Small intestine (tissue), 7 donors: ENCODE data around the gene HOXA10. TPM values are rescaled to one million over a fixed set of nuclear protein-coding genes. Genes with fewer than 3 reads are reported as not detected.

Experiments
- DNase-seq, 2 donors: peaks; one replicate each; pipeline versions ENCODE4 v3.0.0 to v3.0.0-alpha.2; 2013
- FAIRE-seq: peaks from 2 replicates; lab custom pipeline; 2012; peaks lifted over from hg19 to GRCh38; lab: Jason Lieb, UNC
- H3K27ac ChIP-seq, 3 donors: one replicate each; pipeline ENCODE4 v1.5.1; 2013; ENCODE audit warnings: low read length in 2 of 3, mild to moderate bottlenecking in 2 of 3, control low read depth in 1 of 3, inconsistent platforms in 1 of 3, low read depth in 1 of 3, moderate library complexity in 1 of 3
- H3K27me3 ChIP-seq, 3 donors: one replicate each; pipeline ENCODE4 v1.6.1; 2013; ENCODE audit warnings: low read length in 3 of 3, inconsistent platforms in 1 of 3; ENCODE audit not compliant: control insufficient read depth in 3 of 3, insufficient read depth in 3 of 3
- H3K36me3 ChIP-seq, 3 donors: one replicate each; pipeline ENCODE4 v1.6.1; 2013; ENCODE audit warnings: low read length in 3 of 3, inconsistent platforms in 1 of 3, low read depth in 1 of 3, mild to moderate bottlenecking in 1 of 3, moderate library complexity in 1 of 3; ENCODE audit not compliant: control insufficient read depth in 3 of 3, insufficient read depth in 2 of 3
- H3K4me1 ChIP-seq, 3 donors: one replicate each; pipeline ENCODE4 v1.6.1; 2013; ENCODE audit warnings: low read length in 2 of 3, inconsistent platforms in 1 of 3, low read depth in 1 of 3, mild to moderate bottlenecking in 1 of 3, moderate library complexity in 1 of 3; ENCODE audit not compliant: control insufficient read depth in 3 of 3, insufficient read depth in 2 of 3
- H3K4me3 ChIP-seq, 3 donors: one replicate each; pipeline ENCODE4 v1.5.1; 2013; ENCODE audit warnings: low read length in 3 of 3, control low read depth in 1 of 3, inconsistent platforms in 1 of 3, low read depth in 1 of 3, mild to moderate bottlenecking in 1 of 3, moderate library complexity in 1 of 3
- H3K9me3 ChIP-seq, 2 donors: one replicate each; pipeline ENCODE4 v1.6.1; 2013; ENCODE audit warnings: low read depth in 1 of 2, low read length in 1 of 2; ENCODE audit not compliant: control insufficient read depth in 2 of 2, insufficient read depth in 1 of 2
- WGBS, 3 donors: extraction: QIAGEN DNeasy Blood & Tissue Kit; methylation state at CpG; one replicate each; pipeline ENCODE4 v1.1.7; 2013; 5-methylcytosine and 5-hydroxymethylcytosine counted together
- polyA plus RNA-seq, 4 donors: library from polyadenylated mRNA; stranded (reverse) in 3 of 4; unstranded in 1 of 4; fragments of 200-250 nt in 3 of 4; fragments of 120-200 nt in 1 of 4; gene quantifications; one replicate each; pipeline versions ENCODE4 v1.2.1 to v1.2.3, GENCODE V29; 2013
- donor health status: healthy with polysubstance abuse.
- donor health status: control.
- donor health status: control.
- donor health status: Bipolar disorder and iron deficiency.
- donor health status: healthy.

The HOXA10 gene
- polyA plus RNA-seq, 4 donors, result 0.06 to 19.8 TPM; not detected in 2

GRCh38 chr7:27201580-27202017, 27.5 kb upstream of the HOXA10 start:
- DNase-seq (peak in 1 of 2 donors; percentile 42), FAIRE-seq (no peak)
- Histone ChIP-seq H3K4me1 (peaks cover 0 to 13% (median 5%) of the 10 kb centered on the region in 3 donors), H3K4me3 (peak overlapping the region in 2 of 3 donors; percentile 1 to 31), H3K9me3 (peaks cover 0 to 3% of the 10 kb centered on the region in 2 donors), H3K27ac (no peak overlapping the region), H3K36me3 (no peaks in the 10 kb centered on the region), H3K27me3 (peaks cover 18 to 91% (median 71%) of the 10 kb centered on the region in 3 donors)
- WGBS, 3 donors, result 5 to 11% (median 7%) methylated on average over 4 of the region's 4 CpGs

DNA sequence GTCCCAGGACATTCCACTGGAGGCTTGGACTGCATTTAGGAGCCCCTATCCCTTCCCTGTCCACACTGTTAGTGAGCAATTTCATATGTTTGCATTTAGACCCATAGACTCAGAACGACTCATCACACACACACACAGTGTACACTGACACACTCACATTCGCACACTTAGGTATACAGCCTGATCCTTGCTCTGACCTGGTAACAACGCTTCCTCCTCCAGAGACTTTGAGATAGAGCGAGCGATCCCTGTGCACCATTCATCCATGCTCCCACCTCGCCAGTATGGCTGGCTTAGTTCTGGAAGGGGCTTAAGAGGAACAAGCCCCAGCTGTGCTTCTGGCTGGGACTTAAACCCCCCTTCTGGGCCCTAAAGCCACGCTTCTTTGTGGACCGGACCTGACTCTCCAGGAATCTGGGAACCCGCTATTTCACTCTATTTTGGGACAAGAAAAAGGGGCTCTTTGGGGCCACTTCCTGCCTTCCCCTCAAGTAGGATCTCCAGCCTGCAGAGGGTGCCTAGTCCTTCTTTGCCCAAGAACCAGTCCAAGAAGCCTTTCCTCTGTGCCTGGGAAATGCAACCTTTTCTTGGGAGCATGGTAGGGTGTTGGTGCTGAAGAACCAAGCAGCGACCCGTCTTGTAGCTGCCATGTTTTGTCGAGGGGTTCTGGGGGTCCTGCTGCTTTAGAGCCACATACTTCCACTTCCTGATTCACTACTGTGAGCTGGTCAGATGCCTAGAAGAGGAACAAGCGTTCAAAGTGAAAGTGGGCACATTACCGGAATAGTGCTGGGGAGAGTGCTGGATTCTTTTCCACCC, 26.9 kb upstream of the HOXA10 start:
- peak overlapping the region in 1 of 3 donors; percentile 25 for H3K27ac ChIP-seq
- H3K4me1 ChIP-seq, result peaks cover 0 to 13% (median 5%) of the 10 kb centered on the region in 3 donors
- peak overlapping the region; percentile 31 to 54 (median 44) for H3K4me3 ChIP-seq
- DNase-seq, result no peak
- peaks cover 0 to 2% of the 10 kb centered on the region in 2 donors for H3K9me3 ChIP-seq
- 5 to 11% (median 7%) methylated on average over 14 of the region's 14 CpGs for WGBS, 3 donors
- H3K36me3 ChIP-seq, result no peaks in the 10 kb centered on the region
- H3K27me3 ChIP-seq, result peaks cover 18 to 86% (median 70%) of the 10 kb centered on the region in 3 donors
- no peak for FAIRE-seq

DNA sequence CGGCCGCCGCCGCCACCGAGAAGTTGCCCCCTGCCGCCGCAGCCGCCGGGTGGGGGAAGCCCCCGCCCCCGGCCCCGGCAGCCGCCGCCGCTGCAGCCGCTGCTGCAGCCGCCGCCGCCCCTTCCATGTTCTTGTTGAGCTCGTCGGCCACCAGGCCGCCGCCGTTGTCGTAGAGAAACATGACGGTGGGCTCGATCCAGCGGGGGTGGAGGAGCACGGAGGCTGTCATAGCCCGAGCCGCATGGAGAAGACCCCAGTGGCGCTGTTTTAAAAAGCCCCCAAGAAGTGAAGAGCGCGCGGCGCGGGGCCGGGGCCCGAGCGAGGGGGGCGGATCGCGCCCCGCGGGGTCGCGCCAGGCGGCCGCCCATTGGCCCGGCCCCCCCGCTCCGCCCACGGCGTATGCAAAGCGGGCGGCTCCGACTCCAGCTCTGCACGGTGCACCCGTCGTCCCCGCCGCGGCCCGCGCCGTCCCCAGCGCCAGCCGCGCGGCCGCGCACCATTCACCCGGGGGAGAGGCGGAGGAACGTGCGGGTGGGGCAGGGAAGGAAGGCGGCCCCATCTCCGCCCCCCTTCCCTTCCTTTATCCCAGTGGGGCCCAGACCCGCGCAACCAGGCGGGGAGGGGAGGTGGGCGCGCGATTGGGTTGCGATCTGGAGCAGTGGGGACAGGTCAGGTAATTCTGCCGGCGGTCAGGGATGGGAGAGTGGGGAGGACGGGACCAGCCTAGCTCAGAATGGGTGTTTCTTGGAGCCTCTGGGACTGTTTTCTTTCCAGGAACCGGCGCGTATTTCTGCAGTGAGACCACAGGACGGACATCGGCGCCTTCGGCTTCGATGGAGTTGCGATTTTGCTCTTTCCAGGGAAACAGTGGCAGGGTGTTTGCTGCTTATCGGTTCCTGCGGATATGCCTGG, 26.0 kb upstream of the HOXA10 start, which contains the start of gene HOXA13:
HOXA13 (minus strand) TSS at position 243 of the 912 bp plus-strand sequence; CDS start at position 229, 14 bp downstream.
- DNase-seq, result peak in 1 of 2 donors; percentile 71
- WGBS, 3 donors, result 1 to 3% (median 1%) methylated on average over 67 to 99 of the region's 99 CpGs
- no peak for FAIRE-seq
- Histone ChIP-seq H3K9me3 (no peaks in the 10 kb centered on the region), H3K4me3 (peak within 1 kb of the TSS; percentile 31 to 69 (median 44)), H3K4me1 (peaks cover 0 to 10% (median 5%) of the 10 kb centered on the region in 3 donors), H3K27ac (peak within 1 kb of the TSS in 1 of 3 donors; percentile 25), H3K27me3 (peaks cover 21 to 85% (median 61%) of the 10 kb centered on the region in 3 donors), H3K36me3 (no peaks in the 10 kb centered on the region)

DNA sequence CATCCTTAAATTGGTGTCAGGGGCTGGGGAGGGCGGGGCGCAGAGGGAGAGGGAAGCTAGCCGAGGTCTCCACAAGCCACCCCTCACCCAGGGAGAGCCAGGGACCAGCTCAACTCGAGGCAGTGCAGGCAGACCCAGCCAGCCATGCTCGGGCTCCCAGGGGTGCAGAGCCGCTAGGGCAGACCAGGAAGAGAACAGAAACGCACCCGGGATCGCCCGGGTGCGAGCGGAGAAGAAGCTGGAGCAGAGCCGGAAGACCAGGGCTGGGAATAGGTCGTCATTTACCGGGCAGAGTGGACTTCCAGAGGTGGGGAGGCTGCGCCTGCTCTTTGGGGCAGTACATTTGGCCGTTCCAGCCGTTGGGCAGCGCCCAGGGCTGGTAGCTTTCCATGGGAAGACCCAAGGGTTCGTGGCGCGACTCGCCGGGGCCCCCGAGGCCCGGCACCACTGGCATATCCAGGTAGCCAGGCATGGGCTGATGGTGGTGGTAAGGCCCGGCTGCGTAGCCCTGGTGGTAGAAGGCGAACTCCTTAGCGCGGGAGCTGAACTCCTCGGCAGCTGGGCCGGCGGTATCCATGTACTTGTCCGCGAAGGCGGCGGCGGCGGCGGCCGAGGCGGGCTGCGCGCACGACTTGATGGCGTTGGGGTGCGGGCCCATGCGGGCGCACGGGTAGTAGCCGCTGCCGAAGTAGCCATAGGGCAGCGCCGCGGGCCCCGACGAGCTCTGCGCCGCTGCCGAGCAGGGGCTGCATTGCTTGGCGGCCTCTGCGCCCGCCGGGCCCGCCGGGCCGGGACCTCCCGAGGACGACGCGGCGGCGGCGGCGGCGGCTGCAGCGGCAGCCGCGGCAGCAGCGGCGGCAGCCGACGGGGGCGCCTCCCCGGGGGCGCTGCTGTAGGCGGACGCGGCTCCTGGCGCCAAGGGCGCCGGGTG, 25.0 kb upstream of the HOXA10 start:
- H3K27ac ChIP-seq, result no peak overlapping the region
- H3K9me3 ChIP-seq, result no peaks in the 10 kb centered on the region
- peak overlapping the region; percentile 31 to 69 (median 44) for H3K4me3 ChIP-seq
- FAIRE-seq, result no peak
- H3K4me1 ChIP-seq, result peaks cover 0 to 10% (median 3%) of the 10 kb centered on the region in 3 donors
- peaks cover 19 to 85% (median 55%) of the 10 kb centered on the region in 3 donors for H3K27me3 ChIP-seq
- DNase-seq, result peak in 1 of 2 donors; percentile 54
- no peaks in the 10 kb centered on the region for H3K36me3 ChIP-seq
- 2 to 4% (median 3%) methylated on average over 62 to 93 of the region's 93 CpGs for WGBS, 3 donors

- Histone ChIP-seq H3K4me3 (peak overlapping the region in 2 of 3 donors; percentile 31 to 69), H3K36me3 (no peaks in the 10 kb centered on the region), H3K4me1 (peaks cover 0 to 10% (median 3%) of the 10 kb centered on the region in 3 donors), H3K27ac (no peak overlapping the region), H3K27me3 (peaks cover 19 to 85% (median 53%) of the 10 kb centered on the region in 3 donors), H3K9me3 (no peaks in the 10 kb centered on the region)
- FAIRE-seq, result no peak
- peak in 1 of 2 donors; percentile 42 for DNase-seq
- WGBS, 3 donors, result 9 to 10% (median 10%) methylated on average over 29 of the region's 29 CpGs
Measured at GRCh38 chr7:27198138-27198841, 24.2 kb upstream of the HOXA10 start.

- FAIRE-seq, result no peak
- H3K9me3 ChIP-seq, result no peaks in the 10 kb centered on the region
- no peaks in the 10 kb centered on the region for H3K36me3 ChIP-seq
- WGBS, 3 donors, result 17 to 23% (median 18%) methylated on average over 18 of the region's 18 CpGs
- peak overlapping the region in 2 of 3 donors; percentile 4 to 31 for H3K4me3 ChIP-seq
- H3K27ac ChIP-seq, result no peak overlapping the region
- DNase-seq, result peak in 1 of 2 donors; percentile 46
- H3K4me1 ChIP-seq, result peaks cover 0 to 11% (median 8%) of the 10 kb centered on the region in 3 donors
- H3K27me3 ChIP-seq, result peaks cover 19 to 84% (median 53%) of the 10 kb centered on the region in 3 donors
Measured at GRCh38 chr7:27197137-27198042, 23.3 kb upstream of the HOXA10 start.
